ENCODE results near the gene BCL2L11. TPM values are rescaled to one million over a fixed set of nuclear protein-coding genes. Genes with fewer than 3 reads are reported as not detected.

BCL2L11 gene
- total and polyA plus RNA-seq, 2 experiments from 2014 or later, result 9.1 to 32.9 TPM

- no peak overlapping the region for H3K4me3 ChIP-seq
- H3K9me3 ChIP-seq (ENCODE audit: low read depth), result no peaks in the 10 kb centered on the region
- no peaks in the 10 kb centered on the region for H3K36me3 ChIP-seq
- no peaks in the 10 kb centered on the region for H3K4me1 ChIP-seq (ENCODE audit: low read depth)
- DNase-seq (ENCODE audit: low read depth in 1 of 2, low spot score in 1 of 2), result no peak
- TF ChIP-seq CTCF (IDR thresholded peaks at IDR 0.05; ENCODE audit: low read depth, low read length), result no peak
- H3K27ac ChIP-seq, result no peak overlapping the region
- H3K27me3 ChIP-seq, result no peaks in the 10 kb centered on the region
These were observed 96.3 kb downstream of the BCL2L11 start for GRCh38 chr2:111216811-111217652.

Data from cardiac muscle cell (in vitro differentiated cells and primary cell).